Measurements from ENCODE around the gene DVL2.
A peak's percentile ranks its signal among the peaks of the same experiment; 100 is the strongest.
"Not testable (repeated sequence)": the region's sequence is repeated elsewhere in the genome, so short reads cannot be mapped to it uniquely, and the experiment has no call there.

Gene DVL2

DNA sequence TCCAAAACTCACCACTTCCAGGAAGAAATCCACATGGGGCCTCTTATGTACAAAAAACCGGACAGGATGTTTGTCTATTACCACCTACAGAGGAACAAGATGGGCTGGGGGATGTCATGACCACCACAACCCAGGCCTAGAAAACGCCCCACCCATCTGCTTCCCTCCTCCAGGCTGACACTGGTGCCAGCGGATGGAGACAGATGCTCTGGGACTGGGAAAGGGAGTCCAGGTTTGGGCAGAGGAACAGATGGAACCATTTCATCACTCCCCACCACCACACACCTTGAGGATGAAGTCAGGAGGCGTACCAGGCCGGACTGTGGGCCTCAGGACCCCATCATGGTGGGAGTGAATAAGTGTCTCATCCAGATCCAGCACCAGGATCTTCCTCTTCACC, 12.5 kb upstream of the DVL2 start:
- Histone ChIP-seq H3K4me1 (no peaks in the 10 kb centered on the region), H3K9me3 (no peaks in the 10 kb centered on the region), H3K4me3 (ENCODE audit: low read depth, low read length) (no peak overlapping the region), H3K27me3 (no peaks in the 10 kb centered on the region), H3K36me3 (peaks cover 3% of the 10 kb centered on the region)
- TF ChIP-seq CTCF (IDR thresholded peaks at IDR 0.05; ENCODE audit: low read depth, low read length): no peak
- no peak for DNase-seq

DNA sequence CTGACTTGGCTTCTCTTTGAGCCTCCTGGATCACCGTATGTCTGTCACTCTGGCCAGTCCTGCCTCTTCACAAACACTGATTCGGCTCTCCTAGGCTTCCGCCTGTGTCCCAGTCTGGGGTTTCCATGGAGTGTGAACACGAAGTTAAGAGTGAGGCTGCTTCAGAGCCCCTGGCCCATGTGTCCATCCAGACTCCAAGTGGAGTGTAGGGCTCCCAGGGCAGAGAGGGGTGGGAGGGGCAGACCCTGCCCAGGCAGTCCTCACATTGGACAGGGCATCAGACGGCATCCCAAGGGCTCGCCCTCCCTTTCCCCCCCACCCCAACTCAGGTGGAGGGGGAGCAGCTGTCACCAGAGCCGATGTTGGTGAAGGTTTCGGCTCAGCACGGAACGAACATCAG, 9.5 kb upstream of the DVL2 start:
- H3K9me3 ChIP-seq; DNase-seq; H3K4me3 ChIP-seq (ENCODE audit: low read depth, low read length); H3K27me3 ChIP-seq; H3K4me1 ChIP-seq; H3K36me3 ChIP-seq: not testable (repeated sequence)

GRCh38 chr17:7243453-7243729, 9.1 kb upstream of the DVL2 start:
- H3K27me3 ChIP-seq: no peaks in the 10 kb centered on the region
- no peak for DNase-seq
- H3K36me3 ChIP-seq: peaks cover 6% of the 10 kb centered on the region
- no peaks in the 10 kb centered on the region for H3K4me1 ChIP-seq
- no peaks in the 10 kb centered on the region for H3K9me3 ChIP-seq
- peak overlapping the region; percentile 82 for H3K4me3 ChIP-seq (ENCODE audit: low read depth, low read length)
- no peak for TF ChIP-seq CTCF (IDR thresholded peaks at IDR 0.05; ENCODE audit: low read depth, low read length)

DNA sequence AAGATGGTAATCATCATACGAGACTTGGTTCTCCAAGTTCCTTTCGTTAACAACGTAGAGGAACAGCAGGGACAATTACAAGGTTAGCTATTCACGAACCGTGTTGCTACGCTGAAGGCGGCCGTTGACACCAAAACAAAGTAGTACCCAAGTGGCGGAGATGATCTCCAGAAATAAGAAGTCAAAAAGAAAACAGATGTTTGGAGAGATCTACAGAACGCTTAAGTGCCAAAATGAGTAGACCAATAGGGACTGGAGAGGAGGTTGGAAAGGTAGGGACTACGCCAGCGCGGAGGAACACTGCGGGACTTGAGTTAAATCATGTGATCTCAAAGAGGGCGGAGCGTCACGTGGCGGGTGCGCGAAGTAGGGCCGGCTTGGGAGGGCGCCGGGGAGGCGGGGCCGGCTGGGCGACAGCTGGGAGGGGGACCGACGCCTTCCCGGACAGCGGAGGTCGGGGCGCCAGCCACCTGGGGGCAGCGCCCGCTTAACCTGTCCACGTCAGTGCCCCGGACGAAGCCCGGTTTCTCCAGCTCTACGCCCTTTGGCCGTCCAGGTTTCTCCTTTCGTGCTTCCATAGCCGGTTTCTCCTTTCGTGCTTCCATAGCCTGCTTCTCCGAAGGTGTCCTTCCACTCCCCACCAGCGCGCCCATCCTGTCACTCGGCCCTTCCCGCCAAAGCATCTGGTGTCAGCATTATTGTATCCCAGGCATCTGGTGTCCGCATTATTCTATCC, 8.6 kb upstream of the DVL2 start:
- Histone ChIP-seq H3K27me3 (no peaks in the 10 kb centered on the region), H3K9me3 (no peaks in the 10 kb centered on the region), H3K36me3 (peaks cover 6% of the 10 kb centered on the region), H3K4me1 (no peaks in the 10 kb centered on the region), H3K4me3 (ENCODE audit: low read depth, low read length) (peak overlapping the region; percentile 82)
- no peak for TF ChIP-seq CTCF (IDR thresholded peaks at IDR 0.05; ENCODE audit: low read depth, low read length)
- peak; percentile 88 for DNase-seq

GRCh38 chr17:7241783-7242716, 7.7 kb upstream of the DVL2 start, which contains the start of gene GABARAP:
GABARAP (minus strand) TSS chr17:7242449; CDS start chr17:7242330, 119 bp downstream.
- Histone ChIP-seq H3K36me3 (peaks cover 10% of the 10 kb centered on the region), H3K27me3 (no peaks in the 10 kb centered on the region), H3K9me3 (no peaks in the 10 kb centered on the region), H3K4me1 (no peaks in the 10 kb centered on the region), H3K4me3 (ENCODE audit: low read depth, low read length) (peak within 1 kb of the TSS; percentile 82)
- no peak for TF ChIP-seq CTCF (IDR thresholded peaks at IDR 0.05; ENCODE audit: low read depth, low read length)
- peak; percentile 78 for DNase-seq

DNA sequence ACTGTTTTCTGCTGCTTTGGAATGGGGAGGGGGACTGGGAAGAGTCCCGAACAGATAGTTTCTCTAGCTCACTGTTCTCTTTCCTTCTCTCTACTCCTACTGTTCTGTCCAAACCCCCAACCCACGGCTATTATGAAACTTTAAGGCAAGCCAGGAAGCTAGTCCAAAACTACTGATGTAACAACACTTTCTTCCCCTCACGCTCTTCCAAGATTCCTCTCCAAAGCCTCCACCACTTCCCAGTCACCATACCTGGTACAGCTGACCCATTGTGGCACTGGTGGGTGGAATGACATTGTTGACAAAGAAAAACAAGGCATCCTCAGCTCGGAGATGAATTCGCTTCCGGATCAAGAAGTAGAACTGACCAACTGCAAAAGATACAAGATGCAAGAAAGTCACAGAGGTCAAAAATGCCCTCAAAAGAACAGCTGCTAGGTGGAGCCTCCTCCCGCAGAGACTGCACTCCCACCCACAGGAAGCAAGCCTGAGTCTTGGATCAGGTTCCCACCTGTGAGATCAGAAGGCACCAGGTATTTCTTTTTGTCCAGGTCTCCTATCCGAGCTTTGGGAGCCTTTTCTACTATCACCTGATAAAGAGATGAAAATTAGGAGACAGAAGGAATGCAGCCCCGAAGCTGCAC, 6.9 kb upstream of the DVL2 start:
- H3K4me3 ChIP-seq (ENCODE audit: low read depth, low read length): peak overlapping the region; percentile 82
- H3K36me3 ChIP-seq: peaks cover 18% of the 10 kb centered on the region
- H3K4me1 ChIP-seq: no peaks in the 10 kb centered on the region
- no peaks in the 10 kb centered on the region for H3K9me3 ChIP-seq
- TF ChIP-seq CTCF (IDR thresholded peaks at IDR 0.05; ENCODE audit: low read depth, low read length): no peak
- DNase-seq: no peak
- H3K27me3 ChIP-seq: no peaks in the 10 kb centered on the region
